GM19240 (cell line): Measurements from ENCODE around the gene MEIOSIN.
A peak's percentile ranks its signal among the peaks of the same experiment; 100 is the strongest.

ENCODE experiments used
- DNase-seq: peaks from one replicate; pipeline ENCODE4 v3.0.0; 2011; ENCODE audit warnings: low spot score; ENCODE audit not compliant: insufficient read length

MEIOSIN gene

DNA sequence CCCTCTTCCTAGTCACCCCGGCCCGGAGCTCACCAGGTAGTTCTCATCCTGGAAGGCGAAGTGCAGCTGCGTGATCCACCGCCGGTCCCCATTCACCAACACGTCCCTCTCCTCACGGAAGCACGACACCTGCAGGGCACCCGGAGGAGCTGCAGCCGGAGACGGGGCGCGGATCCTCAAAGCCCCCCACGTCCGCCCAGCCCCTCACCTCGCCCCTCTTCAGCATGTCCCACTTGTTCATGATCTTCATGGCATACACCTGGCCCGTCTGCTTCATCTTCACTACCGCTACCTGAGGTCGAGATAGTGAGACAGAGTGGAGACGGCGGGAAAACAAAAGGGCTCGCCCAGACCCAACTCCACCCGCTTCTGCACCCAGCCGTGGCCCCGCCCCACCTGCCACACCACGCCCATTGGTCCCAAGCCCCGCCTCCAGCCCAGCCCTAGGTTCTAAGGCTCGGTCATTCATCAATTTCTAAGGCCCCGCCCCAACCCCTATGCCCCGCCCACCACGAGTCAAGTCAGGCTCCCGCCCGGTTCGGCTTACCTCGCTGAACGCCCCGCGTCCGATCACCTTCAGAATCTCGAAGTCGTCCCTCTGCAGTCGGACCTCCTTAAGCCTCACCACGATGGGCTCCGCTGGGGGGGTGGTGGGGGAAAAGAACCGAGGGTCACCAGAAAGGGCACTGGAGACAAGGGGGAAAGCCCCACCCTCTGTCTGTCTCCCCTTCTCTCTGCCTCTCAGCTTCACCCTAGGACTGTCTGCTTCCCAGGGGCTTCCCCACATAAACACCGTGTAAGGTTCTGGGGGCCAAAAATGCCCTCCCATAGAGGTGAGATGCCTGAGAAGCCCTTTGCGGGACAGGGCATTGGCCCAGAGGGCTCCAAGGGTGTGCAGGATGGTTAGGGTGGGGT is 46.2 kb downstream of the MEIOSIN start:
- peak; percentile 92 for DNase-seq

DNA sequence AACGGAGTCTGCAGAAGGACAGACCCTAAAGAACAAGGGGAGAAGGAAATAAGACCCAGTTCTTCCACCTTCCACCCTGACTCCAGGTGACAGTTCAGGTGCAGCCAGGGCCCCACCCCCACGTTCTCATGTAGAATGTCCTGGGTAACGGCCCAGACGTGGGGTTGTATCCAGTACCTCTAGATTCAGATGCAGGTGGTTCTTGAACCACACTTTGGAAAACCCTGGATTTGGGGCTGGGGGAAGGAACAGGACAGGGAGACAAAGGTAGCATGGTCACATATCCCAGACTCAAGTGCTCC is 46.9 kb downstream of the MEIOSIN start:
- DNase-seq: no peak

DNA sequence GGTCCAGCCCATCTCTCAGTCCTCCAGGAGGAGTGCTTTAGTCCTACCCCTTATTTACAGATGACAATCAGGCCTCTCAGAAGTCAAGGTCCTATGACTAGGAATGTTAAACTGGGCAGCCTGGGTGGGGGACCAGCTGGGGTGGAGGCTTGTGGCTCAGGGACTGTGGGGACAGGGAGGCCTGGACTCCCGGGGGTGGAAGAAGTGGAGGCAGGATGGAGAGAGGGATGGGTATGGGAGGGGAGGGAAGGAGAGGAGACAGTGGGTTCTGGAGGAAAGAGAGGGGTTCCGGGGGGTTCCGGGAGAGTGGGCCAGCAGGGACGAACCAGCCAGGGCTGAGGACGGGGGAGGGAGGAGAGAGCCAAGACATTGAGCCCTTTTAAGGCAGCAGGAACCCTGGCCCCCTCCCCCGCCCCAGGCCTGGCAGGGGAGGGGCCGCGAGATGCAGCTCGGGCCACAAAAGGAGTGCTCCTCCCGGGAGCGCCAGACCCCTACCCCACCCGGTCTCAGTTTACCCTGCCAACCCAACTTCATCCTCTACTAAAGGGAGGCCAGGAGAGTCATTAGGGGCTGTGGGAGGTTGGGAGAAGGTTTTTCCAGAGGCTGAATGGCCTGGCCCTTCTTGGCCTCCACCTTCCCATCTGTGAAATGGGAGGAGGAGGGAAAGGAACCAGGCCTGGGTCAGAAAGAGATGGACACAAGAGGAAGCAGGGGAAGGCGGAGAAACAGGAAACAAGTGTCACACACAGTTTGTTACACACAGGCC is 47.4 kb downstream of the MEIOSIN start:
- DNase-seq: no peak

DNA sequence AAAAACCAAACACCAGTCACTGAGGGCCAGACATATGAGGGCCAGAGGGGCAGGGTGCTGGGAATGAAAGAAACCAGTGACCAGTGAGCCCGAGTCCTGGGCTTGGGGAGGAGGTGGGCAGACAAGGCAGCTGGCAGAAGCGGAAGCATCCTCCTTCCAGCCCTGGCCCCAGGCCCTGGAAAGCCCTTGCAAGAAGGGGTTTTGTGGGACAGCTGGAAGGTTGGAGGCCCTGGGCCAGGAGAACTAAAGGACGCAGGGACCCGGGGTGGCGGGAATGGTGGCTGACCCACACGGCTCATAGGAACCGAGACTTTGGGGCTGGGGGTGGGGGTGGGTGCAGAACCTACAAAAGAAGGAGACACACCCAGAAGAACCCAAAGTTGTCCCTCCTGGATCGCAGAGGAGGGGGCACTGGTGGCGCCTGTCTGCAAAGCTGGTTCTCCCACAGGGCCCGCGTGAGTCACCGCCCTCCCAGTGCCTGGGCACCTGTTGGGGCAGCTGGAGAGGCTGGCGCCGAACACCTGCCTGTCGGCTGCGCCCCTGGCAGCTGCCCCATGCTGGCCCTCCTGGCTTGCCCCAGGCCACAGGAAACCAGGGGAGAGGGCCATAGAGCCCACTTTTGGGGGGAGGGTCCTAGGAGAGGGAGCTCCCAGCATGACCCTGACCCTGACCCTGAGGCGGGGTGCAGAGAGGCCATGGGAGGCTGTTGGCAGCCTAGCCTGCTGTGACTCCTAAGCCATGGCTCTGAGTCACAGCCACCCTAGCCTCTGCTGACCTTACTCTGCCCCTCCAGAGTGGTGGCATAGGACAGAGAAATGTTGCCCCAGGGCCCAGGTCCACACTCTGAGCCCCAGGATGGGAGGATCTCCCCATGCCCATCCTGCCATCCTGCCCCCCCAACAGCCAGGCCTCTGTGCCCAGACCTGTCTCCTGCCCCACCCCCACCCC is 48.2 kb downstream of the MEIOSIN start:
- DNase-seq: no peak

DNA sequence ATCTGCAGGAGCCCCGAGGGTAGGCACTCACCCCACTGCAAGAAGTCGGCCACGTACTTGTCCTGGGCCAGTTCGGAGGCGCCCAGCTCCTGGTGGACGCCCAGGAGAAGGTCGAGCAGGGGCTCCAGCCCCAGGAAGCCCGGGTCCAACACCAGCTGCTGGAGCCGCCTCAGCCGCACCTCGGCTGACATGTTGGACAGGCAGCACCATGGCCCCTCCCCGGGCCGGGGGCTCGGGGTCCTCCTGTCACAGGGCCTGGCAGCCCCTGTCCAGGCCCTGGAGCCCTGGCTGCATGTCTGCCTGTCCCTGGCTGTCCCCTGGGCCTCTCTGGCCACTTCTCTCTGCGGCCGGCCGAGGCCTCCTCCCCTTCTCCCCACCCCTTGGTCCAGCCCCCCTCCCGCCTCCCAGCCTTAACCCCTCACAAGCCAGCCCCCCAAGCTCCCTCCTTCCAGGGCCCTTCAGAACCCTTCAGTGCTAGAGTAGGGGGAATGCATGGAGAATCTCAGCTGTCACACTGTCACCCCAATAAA is 49.0 kb downstream of the MEIOSIN start, which contains the start of gene DMPK:
DMPK (minus strand) TSS at position 329 of the 530 bp plus-strand sequence; CDS start at position 191, 138 bp downstream.
- no peak for DNase-seq

DNA sequence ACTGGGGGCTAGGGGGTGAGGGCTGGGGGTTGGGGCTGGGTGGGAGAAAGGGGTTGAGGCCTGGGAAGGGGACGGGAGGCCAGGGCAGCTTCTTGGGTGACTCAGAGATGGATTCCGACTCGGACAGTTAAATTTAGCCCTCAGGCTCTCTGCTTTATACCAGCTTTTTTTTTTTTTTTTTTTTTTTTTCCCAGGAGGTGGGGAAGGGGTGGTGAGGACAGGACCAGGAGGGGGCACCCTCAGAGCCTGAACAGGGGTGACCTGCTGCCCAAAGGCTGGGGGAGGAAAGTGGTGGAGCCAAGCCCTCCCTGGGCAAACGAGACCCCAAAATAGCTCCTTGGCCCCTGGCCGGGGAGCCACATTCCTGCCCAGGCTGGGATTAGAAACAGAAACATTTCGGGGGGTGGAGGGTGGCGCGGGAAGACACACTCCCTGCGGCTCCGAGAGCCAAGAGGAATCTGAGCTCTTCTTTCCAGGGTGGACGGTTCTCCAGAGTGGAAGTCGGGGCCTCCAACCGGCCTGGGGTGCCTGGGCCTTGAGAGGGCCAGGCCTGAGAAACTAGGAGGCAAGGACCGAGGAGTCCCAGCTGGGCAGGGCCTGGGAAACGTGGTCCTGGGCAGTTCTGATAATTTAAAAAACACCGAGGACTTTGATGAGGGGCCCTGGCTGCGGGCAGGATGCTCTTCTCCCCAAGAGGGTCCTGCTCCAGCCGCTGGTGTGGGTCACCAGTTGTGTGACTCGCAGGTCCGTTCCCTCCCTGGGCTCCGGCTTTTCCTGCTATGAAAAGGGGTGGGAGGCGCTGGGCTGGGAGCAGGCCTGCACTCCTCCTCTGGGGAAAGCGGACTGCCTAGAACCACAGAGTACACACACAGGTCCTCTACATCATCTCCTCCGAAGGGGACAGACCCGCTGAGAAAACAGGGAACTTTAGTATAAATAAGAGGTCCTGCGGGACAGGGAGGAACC is 49.9 kb downstream of the MEIOSIN start:
- DNase-seq: no peak

DNA sequence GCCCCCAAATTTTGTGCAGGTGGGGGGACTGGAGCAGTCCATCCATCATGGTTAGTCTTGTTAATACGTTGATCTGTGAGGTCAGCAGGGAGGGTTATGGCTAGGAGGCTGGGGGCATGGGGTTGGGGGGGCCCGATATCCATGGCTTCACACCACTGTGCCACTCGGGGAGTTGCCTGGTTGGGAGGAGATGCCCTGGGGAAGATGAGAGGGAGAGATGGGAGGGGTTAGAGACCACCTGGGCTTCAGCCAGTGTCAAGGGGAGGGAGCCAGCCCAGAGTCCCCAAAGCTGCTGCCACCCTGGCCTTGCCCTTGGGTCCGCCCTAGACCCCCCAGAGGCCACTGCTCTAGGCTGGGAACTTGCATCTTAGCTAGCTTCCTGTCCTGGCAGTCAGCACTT is 50.9 kb downstream of the MEIOSIN start:
- DNase-seq: no peak

DNA sequence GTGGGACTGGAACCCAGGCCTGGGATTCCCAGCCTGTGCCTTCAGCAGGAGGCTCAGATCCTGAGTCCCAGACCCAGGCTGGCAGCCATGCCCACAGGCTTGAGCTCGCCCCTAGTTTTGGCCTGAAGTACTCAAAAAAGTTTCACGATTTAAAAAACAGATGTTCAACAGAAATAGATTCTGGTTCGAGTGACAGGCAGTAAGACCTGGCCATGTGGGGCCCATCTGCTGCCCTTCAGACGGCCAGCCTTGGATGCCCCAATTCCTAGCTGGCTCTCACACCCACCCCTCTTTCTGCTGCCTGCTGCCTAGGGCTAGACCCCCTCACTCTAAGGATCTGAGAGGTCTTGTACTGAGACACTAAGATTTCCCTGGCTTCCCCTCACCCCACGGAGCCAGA is 51.9 kb downstream of the MEIOSIN start:
- DNase-seq: no peak

DNA sequence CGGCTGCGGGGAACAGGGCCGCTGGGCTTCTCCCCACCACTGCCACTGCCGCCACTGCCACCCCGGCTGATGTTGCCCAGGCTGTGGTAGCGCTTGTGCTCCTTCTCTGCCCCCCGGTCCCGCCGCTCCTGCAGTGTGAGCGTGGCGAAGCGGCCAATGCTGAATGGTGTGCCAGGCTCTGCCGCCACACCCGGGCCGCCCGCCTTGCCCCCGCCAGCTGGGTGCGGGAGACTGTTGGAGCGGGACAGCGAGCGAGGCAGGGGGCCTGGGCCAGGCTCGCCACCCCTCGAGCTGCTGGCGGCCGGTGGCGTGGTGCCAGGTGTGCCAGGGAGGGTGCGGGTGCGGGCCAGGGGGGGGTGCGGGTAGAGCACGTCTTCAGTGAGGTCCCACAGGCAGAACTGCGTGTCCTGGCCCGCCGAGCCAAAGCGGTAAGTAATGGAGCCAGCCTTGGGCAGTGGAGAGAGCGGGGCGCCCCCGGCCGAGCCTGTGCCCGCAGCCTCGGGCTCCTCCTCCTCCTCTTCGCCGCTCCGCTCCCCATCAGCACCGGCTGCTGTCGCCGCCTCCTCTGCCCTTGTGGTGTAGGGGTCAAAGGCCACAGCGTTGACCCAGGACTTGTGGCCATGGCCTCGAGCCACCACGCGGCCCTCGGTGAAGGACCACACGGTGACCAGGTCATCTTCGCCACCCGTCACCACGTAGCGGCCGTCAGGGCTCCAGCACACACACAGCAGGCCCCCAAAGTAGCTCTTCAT is 52.7 kb downstream of the MEIOSIN start:
- DNase-seq: no peak

DNA sequence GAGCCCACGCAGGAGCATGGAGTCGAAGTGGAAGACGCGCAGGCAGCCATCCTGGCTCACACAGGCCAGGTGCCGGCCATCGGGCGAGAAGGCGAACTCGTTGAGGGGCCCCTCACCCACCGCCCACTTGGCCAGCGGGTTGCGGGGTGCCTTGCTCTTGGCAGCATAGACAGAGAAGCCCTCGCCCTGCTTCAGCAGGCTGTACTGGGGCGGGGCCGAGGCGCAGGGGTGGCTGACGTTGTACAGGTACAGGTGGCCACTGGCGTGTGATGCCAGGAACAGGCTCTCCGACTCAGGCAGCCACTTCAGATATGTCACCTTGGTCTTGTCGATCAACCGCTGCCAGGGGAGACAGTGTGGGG is 53.3 kb downstream of the MEIOSIN start:
- no peak for DNase-seq

DNA sequence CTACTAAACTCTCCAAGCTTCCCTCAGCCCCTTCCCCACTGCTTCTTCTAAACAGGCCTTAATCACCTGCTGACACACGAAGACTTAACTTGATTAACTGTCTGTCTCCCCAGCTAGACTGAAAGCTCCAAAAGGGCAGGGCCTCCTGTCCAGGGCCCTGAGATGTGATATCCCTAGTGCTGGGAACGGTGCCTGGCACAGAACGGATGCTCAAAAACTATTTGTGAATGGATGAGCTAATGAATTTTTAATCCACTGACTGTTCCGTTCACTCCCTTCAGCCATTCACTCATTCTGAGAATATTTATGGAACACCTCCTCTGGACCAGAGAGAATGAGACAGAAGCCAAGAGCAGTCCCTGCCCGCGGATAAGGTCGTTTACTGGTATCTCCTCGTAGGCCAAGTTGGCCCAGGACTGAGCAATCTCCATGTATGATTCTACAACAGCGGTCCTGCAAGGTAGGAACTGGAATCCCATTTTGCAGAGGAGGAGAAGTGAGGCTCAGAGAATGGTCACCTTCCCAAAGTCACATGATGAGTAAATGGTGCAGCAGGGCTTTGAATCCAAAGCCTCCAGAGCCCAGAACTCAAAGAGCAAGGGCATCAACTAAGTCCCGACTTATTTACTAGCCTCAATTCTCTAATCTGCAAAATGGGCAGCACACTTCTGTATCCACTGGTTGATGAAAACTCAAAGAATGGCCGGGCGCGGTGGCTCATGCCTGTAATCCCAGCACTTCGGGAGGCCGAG is 56.0 kb downstream of the MEIOSIN start:
- no peak for DNase-seq

DNA sequence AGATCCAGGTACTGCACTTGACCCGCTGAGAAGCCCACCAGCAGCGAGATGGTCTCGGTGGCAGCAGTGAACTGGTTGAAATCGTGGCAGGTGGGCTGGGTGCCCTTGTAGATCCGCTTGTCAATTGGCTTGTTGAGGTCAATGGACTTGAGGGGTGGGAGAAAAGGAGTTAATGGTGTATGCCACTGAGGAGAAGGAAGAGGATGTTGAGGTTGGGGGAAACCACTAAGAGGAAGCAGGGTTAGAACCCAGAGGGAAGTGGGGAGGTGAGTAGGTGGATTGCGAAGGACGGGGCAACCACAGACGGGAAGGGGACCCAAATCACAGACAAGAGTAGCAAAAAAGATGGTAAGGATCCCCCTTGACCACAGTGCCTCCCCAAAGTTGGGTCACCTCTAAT is 57.7 kb downstream of the MEIOSIN start:
- DNase-seq: no peak

DNA sequence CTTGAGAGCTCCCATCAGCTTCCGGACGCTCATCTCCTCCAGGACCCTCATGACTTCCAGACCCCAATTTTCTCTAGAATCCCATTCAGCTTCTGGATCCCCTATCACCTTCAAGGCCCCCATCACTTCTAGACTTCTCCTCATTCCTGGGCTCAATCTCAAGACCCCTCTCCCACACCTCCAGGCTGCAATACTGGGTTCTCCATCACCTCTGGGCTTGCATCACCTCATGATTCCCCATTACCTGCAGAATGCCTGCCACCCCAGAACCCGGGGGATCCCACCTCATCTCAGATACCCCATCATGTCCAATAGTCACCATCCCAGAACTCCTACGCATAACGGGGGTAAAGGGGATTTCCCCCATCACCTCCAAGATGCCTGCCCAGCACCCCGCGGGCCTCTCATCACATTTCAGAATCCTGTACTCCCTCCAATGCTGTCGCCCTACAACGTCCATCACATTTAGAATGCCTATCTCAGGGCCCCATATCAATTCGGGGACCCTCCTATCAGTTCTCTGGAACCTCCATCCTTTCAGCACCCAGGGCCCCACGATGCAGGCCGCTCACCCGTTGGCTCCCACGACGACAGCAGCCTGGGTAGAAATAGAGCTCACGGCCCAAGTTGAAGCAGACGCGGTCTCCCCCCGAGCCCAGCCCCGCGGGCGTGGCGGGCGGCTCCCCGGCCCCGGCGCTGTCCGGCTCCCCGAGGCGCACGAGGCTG is 58.7 kb downstream of the MEIOSIN start:
- DNase-seq: no peak

DNA sequence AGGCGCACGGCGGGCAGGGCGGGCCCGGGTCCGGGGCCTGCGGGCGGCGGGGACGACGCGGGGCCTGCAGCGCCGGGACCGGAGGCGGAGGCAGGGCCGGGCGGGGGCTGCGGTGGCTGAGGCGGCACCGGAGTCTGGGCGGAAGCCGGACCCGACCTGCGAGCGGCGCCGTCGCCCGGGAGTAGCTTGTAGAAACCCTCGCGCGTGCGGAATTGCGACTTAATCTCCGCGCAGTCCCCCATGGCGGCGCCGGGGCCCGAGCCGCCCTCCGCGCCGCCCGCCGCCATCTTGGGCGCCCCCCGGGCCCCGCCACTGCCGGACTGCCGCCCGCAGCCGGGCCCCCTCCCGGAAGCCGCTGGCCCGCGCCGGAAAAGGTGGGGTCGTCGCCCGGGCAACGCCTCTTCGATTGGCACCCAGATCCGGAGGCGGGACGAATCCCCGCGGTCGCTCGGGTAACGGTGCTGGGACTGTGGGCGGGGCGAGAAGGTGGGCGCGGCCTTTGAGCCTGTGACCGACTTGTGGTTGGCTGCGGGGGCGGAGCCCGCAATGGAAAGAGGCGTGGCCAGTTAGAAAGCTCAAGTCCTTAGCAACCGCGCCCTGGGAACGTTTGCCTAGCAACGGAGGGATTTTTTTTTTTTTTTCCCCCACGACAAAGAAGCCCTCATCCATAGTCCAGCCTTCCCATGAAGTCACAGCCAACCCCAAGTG is 59.4 kb downstream of the MEIOSIN start, which contains the start of gene DMWD:
DMWD (minus strand) TSS at position 376 of the 708 bp plus-strand sequence; CDS start at position 287, 89 bp downstream.
- peak; percentile 94 for DNase-seq

DNA sequence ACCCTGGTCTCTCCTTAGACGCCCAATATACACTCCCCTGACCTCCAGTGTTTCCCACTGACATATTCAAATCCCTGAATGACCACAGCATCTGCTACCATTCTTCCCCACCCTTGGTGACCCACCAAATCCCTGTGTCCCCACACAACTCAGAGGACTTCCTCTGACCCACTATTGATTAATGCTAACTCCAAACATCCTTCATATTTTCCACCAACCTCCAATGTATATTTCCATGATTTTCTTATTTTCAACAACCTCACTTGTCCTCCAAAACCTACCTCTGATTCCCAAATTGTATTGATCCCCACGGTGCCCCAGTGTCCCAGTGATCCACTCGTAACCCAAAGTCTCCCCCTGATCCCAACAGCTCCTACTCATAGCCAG is 59.9 kb downstream of the MEIOSIN start:
- DNase-seq: no peak

DNA sequence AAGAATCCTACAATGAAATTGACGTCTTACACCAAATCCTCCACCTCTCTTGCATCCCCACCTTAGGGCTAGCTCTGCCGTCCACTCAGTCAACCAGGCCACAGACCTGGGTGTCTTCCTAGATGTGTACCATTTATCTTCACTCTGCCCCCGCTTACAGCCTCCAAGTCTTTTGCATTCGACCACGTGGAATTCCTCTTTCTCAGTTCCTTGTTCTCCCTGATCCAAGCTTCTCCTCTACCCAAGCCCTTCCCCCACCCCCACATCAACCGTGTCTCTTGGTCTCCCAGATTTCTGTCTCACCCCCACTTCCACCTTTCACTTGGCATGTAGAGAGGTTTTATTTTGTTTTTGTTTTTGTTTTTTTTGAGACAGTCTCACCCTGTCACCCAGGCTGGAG is 60.6 kb downstream of the MEIOSIN start:
- DNase-seq: no peak

DNA sequence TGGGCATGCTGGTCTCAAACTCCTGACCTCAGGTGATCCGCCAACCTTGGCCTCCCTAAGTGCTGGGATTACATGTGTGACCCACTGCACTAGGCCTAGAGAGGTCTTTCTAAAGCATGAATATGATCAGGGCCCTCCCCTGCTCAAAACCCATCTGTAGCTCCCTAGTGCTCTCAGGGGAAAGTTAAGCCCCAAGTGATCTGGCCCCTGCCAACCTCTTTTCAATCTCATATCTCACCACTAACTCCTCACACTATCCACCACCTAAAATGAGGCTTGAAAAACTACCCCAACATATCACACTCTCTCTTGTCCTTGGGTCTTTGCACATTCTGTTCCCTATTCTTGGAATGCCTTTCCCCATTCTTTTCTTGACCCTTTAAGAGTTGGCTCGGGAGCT is 61.4 kb downstream of the MEIOSIN start:
- DNase-seq: no peak
